ENCODE data around the gene SLC48A1.

GRCh38 chr12:47807338-47807737 is 34.3 kb downstream of the SLC48A1 start:
- TF ChIP-seq CTCF (IDR thresholded peaks at IDR 0.05) (no peak), EP300 (IDR thresholded peaks at IDR 0.05) (no peak), POLR2A (IDR thresholded peaks at IDR 0.05) (no peak), POLR2AphosphoS5 (IDR thresholded peaks at IDR 0.05) (no peak)
